Colonic mucosa (tissue), 4 donors: ENCODE data around the gene SCP2. TPM values are rescaled to one million over a fixed set of nuclear protein-coding genes. Genes with fewer than 3 reads are reported as not detected.

Experiments
- DNase-seq: peaks from one replicate; pipeline ENCODE4 v3.0.0-alpha.2; 2020
- H3K27ac ChIP-seq: fragments of 200-600 bp; one replicate; pipeline ENCODE4 v1.8.0; 2021
- H3K27me3 ChIP-seq: fragments of 200-600 bp; one replicate; pipeline ENCODE4 v1.8.0; 2021
- H3K36me3 ChIP-seq: fragments of 200-600 bp; one replicate; pipeline ENCODE4 v1.8.0; 2021
- H3K4me1 ChIP-seq: fragments of 200-600 bp; one replicate; pipeline ENCODE4 v1.8.0; 2021; ENCODE audit warnings: mild to moderate bottlenecking
- H3K4me3 ChIP-seq: fragments of 200-600 bp; one replicate; pipeline ENCODE4 v1.8.0; 2021
- H3K9ac ChIP-seq, 2 donors: one replicate each; pipeline ENCODE4 v1.7.0; 2013; ENCODE audit warnings: control low read depth in 2 of 2, low read depth in 2 of 2, low read length in 2 of 2
- H3K9me3 ChIP-seq: fragments of 200-600 bp; one replicate; pipeline ENCODE4 v1.8.0; 2021
- intact Hi-C: fragments of 100-400 bp; cut with DNase I; formaldehyde crosslinking; loops from one replicate; pipeline ENCODE4 v1.14.1; 2022
- total RNA-seq, 2 donors: library from RNA; stranded (reverse); fragmentation: NEBNext Ultra II Directional in 1 of 2; extraction: Animal tissue kit (Norgen Biotek cat#: 25700) in 1 of 2; gene quantifications; one replicate each; pipeline ENCODE4 v1.2.1, GENCODE V29; 2021
- TF ChIP-seq, protein P1 (sequence below): fragments of 200-600 bp; IDR thresholded peaks from one replicate; pipeline ENCODE4 v1.8.0; 2022; ENCODE audit warnings: antibody characterized with exemption, mild to moderate bottlenecking
- donor health status: healthy.
- donor health status: DM: no; HTN: no; CAD: no.
- donor health status: DM: no; HTN: no; CAD: no.

The SCP2 gene
- total RNA-seq, 2 donors from 2014 or later, result 178 to 325 TPM

DNA sequence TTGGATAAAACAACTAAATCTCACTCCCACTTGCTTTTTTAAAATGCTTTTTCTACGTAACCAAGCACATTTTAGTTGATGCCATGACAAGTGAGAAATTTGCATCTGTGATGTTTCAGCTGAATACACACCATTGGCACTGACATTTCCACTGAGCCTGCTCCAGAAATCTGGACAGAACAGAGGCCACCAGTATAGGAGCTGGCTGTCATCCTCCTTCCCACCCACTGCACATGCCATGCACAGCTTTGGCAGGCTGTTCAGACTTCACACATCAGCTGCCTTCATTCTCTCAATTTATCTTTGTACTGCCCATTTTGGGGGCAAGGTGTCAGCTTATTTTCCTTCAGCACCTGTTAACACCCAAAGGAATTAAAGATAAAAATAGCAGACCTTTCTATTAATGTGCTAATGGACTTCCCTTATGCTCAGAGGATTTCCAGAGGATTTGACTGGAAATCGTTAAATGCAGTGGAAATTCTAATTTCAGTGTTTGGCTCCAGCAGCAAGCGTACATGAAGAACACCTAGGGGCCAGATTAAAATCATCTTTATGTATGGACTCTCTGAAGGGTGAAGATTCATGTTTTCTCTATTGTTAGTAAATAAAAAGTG is 122.0 kb downstream of the SCP2 start:
- Histone ChIP-seq H3K4me3 (no peak overlapping the region), H3K27me3 (no peaks in the 10 kb centered on the region), H3K9me3 (no peaks in the 10 kb centered on the region), H3K36me3 (no peaks in the 10 kb centered on the region), H3K27ac (no peak overlapping the region), H3K9ac (no peak overlapping the region), H3K4me1 (no peaks in the 10 kb centered on the region)
- DNase-seq, result no peak
- intact Hi-C loops, result no loop called here
- TF ChIP-seq, protein P1, sequence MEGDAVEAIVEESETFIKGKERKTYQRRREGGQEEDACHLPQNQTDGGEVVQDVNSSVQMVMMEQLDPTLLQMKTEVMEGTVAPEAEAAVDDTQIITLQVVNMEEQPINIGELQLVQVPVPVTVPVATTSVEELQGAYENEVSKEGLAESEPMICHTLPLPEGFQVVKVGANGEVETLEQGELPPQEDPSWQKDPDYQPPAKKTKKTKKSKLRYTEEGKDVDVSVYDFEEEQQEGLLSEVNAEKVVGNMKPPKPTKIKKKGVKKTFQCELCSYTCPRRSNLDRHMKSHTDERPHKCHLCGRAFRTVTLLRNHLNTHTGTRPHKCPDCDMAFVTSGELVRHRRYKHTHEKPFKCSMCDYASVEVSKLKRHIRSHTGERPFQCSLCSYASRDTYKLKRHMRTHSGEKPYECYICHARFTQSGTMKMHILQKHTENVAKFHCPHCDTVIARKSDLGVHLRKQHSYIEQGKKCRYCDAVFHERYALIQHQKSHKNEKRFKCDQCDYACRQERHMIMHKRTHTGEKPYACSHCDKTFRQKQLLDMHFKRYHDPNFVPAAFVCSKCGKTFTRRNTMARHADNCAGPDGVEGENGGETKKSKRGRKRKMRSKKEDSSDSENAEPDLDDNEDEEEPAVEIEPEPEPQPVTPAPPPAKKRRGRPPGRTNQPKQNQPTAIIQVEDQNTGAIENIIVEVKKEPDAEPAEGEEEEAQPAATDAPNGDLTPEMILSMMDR, result no peak

DNA sequence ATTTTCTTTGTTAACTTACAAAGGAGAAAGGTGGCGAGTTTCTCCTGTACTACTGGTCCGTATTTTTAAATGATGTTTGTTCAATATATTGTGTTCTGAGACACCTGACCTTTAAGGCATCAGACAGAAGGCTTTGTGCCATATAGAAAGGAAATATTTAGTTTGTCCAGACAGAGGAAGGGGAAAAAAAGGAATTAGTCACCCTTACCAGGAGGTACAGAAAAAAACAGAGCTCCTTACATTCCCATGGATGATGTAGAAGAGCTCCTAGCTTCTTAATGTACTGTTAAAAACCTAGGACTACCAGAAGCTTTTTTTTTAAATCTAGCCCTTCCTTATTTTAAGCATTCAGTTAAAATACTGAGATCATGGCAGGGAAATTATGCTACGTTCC is 122.5 kb downstream of the SCP2 start:
- H3K9ac ChIP-seq, result no peak overlapping the region
- no peaks in the 10 kb centered on the region for H3K27me3 ChIP-seq
- DNase-seq, result no peak
- no peak overlapping the region for H3K4me3 ChIP-seq
- no peaks in the 10 kb centered on the region for H3K4me1 ChIP-seq
- intact Hi-C loops, result no loop called here
- H3K9me3 ChIP-seq, result no peaks in the 10 kb centered on the region
- no peaks in the 10 kb centered on the region for H3K36me3 ChIP-seq
- H3K27ac ChIP-seq, result no peak overlapping the region
- TF ChIP-seq, protein P1, result no peak

DNA sequence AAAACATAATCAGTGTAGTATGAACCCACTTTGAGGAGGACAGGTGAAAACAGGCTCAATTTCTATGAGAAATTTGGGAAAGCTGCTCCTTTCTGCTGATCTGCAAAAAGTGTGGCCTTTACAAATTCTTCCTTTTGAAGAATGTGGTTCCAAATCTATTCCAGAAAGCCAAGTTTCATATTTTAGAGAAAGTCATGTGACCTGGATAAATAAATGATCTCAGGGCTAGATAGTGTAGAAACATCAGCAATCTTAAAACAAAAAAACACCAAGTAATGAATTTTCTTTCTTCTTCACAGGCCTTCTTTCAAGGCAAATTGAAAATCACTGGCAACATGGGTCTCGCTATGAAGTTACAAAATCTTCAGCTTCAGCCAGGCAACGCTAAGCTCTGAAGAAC is 123.2 kb downstream of the SCP2 start:
- no peak overlapping the region for H3K9ac ChIP-seq
- no peaks in the 10 kb centered on the region for H3K27me3 ChIP-seq
- TF ChIP-seq, protein P1, result no peak
- intact Hi-C loops, result no loop called here
- DNase-seq, result no peak
- no peaks in the 10 kb centered on the region for H3K36me3 ChIP-seq
- H3K27ac ChIP-seq, result no peak overlapping the region
- no peaks in the 10 kb centered on the region for H3K4me1 ChIP-seq
- H3K4me3 ChIP-seq, result no peak overlapping the region
- no peaks in the 10 kb centered on the region for H3K9me3 ChIP-seq

DNA sequence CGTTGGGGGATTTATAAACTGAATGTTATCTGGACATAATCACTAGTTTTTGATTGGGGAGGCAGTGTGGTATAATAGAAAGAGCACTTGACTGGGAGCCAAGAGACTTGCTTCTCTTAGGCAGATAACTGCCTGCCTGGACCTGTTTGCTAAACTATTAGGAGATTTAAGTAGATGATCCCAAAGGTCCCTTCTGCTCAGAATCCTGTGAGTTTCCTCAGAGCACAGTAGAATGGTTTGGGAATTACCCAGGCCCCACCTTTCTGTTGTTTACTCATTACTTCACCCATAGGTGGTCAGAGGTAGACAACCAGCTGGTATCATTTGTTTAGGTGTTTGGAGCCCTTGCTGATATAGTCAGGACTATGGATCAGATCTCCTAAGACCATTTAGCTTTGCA is 124.6 kb downstream of the SCP2 start:
- H3K27ac ChIP-seq, result no peak overlapping the region
- no peaks in the 10 kb centered on the region for H3K4me1 ChIP-seq
- no peaks in the 10 kb centered on the region for H3K27me3 ChIP-seq
- TF ChIP-seq, protein P1, result no peak
- intact Hi-C loops, result no loop called here
- H3K36me3 ChIP-seq, result no peaks in the 10 kb centered on the region
- no peak overlapping the region for H3K9ac ChIP-seq
- no peak overlapping the region for H3K4me3 ChIP-seq
- DNase-seq, result no peak
- H3K9me3 ChIP-seq, result no peaks in the 10 kb centered on the region

GRCh38 chr1:53057127-53057526 is 130.1 kb downstream of the SCP2 start:
- Histone ChIP-seq H3K4me1 (no peaks in the 10 kb centered on the region), H3K9ac (no peak overlapping the region), H3K36me3 (no peaks in the 10 kb centered on the region), H3K27ac (no peak overlapping the region), H3K27me3 (peaks cover 13% of the 10 kb centered on the region), H3K9me3 (no peaks in the 10 kb centered on the region), H3K4me3 (no peak overlapping the region)
- TF ChIP-seq, protein P1, result no peak
- no peak for DNase-seq
- intact Hi-C loops, result no loop called here
